GM18907 (cell line): ENCODE measurements around the gene SLC22A2.

Experiments
- ATAC-seq: cut with Tn5 transposase; IDR thresholded peaks from one replicate; pipeline ENCODE4 v1.9.1; 2021; ENCODE audit warnings: mild to moderate bottlenecking, moderate library complexity; ENCODE audit not compliant: unreplicated experiment

The SLC22A2 gene

DNA sequence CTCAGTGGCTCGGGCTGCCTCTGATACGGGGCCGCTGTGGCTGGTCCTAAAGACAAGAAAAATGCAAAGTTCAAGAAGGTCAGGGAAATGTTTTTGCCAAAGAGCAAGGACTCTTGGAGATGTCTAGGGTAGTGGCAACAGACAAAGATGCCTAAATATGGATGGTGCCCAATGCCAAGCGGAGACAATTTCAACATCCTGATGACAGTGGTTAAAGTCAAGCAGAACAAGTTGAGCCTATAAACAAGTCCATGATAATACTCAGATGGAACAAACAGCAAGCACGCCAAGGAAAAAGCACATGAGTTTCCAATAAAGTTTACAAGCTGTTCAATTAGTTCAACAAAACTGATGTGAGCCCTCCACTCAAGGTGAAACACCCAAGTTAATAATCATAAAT is 85.9 kb downstream of the SLC22A2 start:
- no peak for ATAC-seq

DNA sequence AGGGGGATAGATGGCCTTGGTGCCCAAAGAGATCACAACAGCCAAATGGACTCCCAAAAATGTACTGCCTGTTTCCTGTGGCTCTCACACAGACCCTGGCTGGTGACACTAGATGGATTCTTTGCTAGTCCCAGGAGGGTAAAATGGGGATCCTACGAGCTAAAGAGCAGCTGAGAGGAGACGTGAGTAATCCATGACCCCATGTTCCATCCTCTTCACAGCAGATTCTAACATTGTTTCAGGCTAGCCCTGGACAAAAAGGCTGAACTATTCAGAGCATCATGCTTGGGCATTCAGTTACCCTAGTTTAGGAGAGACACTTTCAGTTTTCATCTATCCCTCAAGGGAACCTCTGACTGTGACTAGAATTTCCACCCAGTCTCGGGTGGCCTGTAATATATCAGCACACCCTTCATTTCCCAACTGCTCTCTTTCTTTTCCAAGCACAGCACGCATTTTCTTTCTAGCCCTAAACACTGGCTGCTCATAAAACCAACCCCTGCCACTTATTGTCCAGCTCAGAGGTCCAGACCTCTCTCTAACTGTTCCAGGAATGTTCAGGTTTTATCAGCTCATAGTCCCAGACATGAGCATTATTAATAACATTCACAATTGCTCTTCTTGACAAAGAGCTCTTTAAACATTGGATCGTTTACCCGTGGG is 88.5 kb downstream of the SLC22A2 start:
- ATAC-seq: no peak

DNA sequence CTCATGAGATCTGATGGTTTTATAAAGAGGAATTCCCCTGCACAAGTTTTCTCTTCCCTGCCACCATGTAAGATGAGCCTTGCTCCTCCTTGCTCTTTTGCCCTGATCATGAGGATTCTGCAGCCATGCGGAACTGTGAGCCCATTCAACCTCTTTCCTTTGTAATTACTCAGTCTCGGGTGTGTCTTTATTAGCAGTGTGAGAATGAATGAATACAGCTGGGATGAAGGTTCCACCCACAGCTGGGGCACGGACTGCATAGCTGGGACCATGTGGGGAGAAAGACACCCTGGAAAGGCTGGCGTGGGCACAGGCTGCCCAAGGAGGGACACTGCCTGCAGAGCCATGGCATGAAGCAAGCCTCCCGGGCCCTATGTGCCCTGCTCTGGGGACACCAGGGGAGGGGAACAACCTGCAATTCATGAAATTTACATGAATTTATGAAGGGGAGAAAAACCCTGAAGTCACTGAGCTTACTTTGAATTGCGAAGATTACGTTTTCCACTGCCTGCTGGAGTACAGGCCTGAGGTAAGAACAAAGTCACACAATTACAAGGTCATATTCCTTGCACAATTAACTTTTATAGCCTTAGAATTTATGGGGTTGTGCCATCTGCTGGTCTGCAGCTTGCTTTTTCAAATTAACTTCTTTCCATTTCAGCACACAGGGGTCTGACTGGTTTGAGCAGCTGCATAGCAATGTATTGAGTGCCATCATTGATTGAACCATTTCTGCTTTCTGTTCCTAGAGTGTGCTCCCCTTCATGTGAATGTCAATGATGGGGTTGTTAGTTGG is 90.8 kb downstream of the SLC22A2 start:
- ATAC-seq: no peak
